Measurements from ENCODE around the gene KSR2.

Gene KSR2

GRCh38 chr12:117533687-117534086, 435.1 kb downstream of the KSR2 start:
- no peak for DNase-seq (ENCODE audit: low read depth in 2 of 2)

DNA sequence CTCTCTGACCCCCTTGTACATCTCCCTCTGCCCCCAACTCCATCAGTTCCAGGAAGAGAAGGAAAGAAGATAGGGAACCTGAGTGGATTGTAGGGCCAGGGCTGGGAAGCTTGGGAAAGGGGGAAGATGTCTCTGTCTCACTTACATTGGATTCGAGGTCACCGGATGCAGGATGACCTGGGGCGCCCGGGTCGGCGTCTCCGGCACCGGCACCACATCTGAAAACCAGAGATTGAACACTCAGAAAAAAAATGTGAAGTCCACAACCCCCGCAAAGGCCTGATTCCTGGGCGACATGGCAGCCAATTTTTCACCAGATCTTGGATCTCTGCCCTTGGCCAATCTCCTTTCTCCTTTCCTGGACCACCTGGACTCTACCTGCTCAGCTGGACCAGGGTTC, 438.0 kb downstream of the KSR2 start:
- DNase-seq (ENCODE audit: low read depth in 2 of 2): no peak

GRCh38 chr12:117528538-117528937, 440.3 kb downstream of the KSR2 start:
- DNase-seq (ENCODE audit: low read depth in 2 of 2): no peak

DNA sequence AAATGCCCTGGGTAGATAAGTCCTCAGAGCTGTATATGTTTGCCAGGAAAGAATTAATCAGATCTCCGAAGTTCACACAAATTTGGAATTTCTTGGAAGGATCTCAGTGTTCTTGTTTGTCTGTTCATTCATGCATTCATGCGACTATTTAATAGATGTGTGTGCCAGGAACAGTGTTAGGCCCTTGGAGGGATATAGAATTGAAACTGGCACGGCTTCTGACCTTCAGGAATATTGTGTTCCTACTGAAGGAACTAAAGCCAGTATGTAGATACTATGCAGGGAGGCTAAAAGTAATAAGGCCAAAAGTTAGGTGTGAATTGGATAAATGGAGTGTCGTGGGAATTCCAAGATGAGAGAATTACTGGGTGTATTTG, 441.3 kb downstream of the KSR2 start:
- DNase-seq (ENCODE audit: low read depth in 2 of 2): no peak

DNA sequence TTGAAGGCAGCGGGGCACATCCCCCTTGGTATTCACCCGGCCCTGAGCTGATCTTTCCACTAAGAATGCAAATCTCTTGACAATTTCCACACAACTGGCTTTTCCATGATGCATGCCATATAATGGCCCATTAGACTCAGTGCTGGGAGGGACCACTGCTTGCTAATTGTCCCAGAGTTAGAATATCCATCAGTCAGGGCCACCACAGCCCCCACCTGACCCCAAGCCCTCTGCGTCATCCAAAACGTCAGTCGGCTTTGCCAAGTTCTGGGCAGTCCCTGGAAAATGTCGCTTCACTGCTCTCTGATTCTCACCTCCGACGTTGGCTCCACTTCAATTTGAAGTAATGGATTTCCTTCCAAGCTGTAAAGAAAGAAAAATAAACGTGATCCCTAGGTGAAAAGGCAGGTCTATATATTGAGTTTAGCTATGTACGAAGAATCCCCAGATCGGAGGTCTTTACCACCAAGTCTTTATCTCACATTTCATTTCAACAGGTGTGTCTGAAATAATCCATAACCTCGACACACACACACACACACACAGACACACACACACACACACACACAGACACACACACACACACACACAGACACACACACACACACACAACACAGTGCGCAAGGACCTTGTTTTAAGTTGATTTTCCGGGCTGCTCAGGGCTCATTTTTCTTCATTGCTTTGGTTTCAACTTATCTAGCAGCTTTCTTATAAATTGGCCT, 441.9 kb downstream of the KSR2 start:
- DNase-seq (ENCODE audit: low read depth in 2 of 2): no peak

DNA sequence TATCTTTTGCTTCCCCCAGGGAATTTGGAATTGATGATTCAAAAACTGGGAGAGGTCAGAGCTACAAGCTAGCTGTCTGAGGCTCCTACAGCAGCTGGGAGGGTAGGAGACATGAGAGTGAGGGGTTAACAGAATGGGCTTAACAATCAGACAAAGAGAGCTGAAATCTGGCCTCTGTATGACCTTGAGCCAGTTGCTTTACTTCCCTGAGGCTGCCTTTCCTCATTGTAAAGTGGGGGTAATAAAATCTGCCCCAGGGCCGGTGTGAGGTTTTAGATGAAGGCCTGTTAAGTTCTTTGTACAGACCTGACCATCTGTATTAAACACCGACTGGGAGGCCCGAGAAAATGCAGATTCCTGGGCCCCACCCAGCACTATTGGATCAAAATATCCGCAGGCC, 443.0 kb downstream of the KSR2 start:
- DNase-seq (ENCODE audit: low read depth in 2 of 2): no peak

DNA sequence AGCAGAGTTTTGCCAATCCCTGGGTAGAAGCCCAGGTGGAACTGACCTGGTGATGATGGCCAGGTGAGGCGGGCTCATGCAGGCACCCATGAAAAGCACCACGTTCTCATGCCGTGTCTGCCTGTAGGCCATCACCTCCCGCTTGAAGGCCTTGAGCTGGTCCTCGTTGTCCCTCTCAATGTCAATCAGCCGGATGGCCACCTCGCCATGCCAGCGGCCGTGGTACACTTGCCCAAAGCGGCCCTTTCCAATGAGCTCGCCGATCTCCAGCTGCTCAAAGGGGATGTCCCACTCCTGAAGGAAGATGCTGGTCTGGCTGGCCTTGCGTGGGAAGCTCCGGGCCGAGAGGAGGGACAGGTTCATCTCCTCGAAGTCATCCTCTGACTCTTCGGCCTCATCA, 444.0 kb downstream of the KSR2 start:
- DNase-seq (ENCODE audit: low read depth in 2 of 2): no peak

DNA sequence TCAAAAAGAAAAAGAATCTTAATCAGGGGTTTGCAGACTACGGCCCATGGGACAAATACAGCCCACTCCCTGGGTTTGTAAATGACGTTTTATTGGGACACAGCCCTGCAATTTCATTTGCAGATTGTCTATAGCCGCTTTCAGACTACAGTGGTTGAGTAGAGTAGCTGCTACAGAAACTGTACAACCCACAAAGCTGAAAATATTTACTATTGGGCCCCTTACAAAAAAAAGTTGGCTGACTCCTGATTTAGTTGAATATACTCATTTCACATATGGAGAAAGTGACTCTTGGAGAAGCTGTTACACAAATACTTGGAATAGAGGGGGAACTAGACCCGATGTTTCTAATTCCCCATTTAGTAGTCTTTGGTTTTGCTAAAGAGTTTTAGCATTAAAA, 444.8 kb downstream of the KSR2 start:
- no peak for DNase-seq (ENCODE audit: low read depth in 2 of 2)

DNA sequence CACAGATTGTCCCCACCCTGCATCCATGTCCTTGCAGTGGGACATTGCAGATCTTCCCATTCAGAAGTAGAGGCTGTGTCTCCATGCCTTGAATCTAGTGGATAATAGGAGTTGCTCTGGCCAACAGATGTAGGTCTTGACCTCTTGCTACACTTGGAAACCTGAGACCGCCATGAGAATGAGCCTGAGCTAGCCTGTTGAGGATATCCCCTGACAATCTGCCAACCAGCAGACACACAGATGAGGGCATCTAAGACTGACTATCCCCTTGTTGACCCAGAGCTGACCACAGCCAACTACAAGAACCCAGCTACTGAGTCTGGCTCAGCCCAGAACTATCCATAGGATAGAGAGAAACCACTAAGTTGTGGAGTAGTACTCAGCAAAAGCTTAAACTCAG, 446.2 kb downstream of the KSR2 start:
- no peak for DNase-seq (ENCODE audit: low read depth in 2 of 2)

DNA sequence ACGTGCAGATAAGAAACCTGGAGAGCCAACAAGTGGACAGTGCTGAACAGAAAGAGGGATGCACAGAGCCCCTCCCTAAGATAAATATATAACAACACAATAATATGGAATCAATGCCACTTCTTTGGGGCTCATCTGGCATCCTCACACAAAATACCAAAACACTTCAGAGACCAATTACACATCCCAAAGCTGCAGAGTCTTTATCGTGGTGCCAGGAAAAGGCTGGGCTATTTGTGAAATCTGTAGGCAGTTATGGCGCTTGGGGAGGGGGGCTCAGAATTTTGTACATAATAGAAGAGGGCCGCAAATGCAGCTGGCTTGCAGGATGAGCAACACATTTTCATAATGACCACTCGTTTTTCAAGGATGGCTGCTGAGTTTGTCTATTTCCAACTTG, 446.9 kb downstream of the KSR2 start:
- DNase-seq (ENCODE audit: low read depth in 2 of 2): no peak

- no peak for DNase-seq (ENCODE audit: low read depth in 2 of 2)
Observed at GRCh38 chr12:117521346-117521745, 447.4 kb downstream of the KSR2 start.

- DNase-seq (ENCODE audit: low read depth in 2 of 2): no peak
Observed at GRCh38 chr12:117518594-117519270, 450.1 kb downstream of the KSR2 start.

GRCh38 chr12:117517219-117517739, 451.5 kb downstream of the KSR2 start:
- no peak for DNase-seq (ENCODE audit: low read depth in 2 of 2)

DNA sequence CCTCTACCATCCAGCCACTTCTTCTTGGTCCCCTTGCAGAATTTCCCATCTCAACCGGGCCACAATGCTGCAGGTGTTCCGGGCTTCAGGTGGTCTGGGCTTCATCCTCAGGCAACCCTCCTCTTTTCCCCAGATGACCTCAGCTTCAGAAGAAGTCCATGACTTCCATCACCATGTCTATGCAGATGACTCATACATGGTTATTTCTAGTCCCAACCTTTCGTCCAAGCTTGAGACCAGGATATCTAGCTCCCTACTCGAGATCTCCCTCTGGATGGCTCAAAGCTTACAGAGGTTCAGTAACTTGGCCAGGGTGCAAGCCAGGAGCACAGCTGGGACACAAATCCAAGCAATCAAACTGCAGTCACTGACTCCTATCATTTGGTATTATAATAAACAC, 452.8 kb downstream of the KSR2 start:
- DNase-seq (ENCODE audit: low read depth in 2 of 2): no peak

DNA sequence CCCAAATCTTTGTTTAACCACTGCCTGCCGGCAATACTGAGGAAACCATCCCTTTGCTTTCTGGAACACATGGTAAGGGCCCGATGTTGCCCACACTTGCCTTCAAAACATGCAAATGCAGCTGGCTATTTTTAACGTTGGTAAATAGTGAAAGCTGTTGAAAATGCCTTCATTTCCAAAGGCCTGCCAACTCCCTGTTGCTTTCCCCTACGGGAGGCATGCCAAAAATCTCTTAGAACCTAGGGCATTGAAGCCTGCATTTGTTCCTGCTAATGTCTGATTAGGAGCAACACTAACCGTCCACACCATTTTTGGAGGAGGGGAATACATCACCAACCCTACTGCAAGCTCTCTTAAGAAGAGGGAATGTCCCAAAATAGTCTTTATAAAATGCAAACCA, 454.8 kb downstream of the KSR2 start:
- DNase-seq (ENCODE audit: low read depth in 2 of 2): no peak

DNA sequence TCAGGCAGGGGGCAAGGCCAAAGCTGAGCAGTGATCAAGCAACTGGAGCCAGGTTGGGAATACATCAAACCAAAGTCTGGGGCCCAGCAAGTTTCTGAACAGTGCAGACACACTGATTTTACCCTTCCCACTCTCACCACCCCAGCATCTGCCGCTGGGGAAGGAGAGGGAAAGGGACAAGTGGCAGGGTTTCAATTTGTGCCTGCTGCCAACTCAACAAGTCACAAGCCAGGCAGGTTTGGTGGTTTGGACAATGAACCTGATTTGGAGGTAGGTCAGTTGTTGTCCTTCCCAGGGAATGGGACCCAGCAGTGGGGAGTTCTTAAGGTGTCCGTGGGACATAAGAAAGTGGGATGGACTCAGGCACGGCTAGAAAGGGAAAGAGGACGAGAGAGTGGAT, 455.4 kb downstream of the KSR2 start:
- no peak for DNase-seq (ENCODE audit: low read depth in 2 of 2)

GRCh38 chr12:117508468-117508867, 460.3 kb downstream of the KSR2 start:
- DNase-seq (ENCODE audit: low read depth in 2 of 2): no peak

- no peak for DNase-seq (ENCODE audit: low read depth in 2 of 2)
Observed at GRCh38 chr12:117507548-117507947, 461.2 kb downstream of the KSR2 start.

DNA sequence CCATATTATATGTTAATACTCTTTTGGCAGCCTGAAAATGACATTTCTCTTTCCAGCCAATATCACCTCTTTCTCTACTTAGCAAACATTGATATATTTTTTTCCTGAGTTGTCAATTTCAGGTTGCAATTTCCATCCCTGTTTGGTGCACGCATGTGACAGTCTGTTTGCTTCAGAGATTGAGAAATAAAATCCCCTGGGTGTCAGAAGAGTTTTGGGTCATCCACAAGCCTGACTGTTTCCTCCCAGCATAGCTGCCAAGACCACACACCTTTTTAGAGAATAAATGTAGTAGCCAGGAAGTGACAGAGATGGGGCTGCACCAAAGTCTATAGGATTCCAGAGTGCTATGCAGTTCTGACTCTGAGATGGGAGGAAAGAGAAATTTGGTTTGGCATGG, 462.5 kb downstream of the KSR2 start:
- DNase-seq (ENCODE audit: low read depth in 2 of 2): no peak

DNA sequence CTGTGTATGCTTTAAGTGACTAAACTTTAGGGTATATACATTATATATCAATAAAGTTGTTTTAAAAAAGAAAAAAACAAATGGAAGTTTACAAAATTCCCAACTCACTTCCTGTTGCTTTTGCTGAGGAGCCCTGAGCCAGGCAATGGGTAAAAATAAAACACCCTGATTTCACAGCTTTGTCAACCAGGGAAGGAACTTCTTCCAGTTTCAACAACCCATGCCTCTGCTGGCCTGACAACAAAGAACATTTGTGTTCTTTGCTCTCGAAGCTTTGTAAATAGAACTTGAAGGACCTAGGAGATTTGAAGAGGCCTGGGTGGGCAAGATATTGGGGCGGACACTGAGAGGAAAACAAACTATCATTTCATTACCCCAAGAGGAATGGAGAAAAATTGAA, 466.2 kb downstream of the KSR2 start:
- no peak for DNase-seq (ENCODE audit: low read depth in 2 of 2)

DNA sequence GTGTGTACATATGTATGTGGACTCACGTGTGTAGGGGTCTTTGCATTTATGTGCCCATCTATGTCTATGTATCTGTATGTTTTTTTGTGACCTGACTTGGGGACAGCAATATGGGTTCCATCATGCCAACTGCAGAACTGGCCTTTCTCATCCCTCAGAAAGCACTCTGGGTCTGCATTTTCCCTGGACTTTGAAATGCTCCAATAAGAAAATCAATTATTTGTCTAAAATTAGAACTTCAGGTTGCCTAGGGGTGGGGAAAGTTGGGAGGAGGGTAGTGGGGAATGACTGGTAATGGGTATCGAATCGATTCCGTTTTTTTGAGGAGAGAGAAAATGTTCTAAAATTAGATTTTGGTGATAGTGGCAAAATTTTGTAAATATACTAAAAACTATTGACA, 466.6 kb downstream of the KSR2 start:
- no peak for DNase-seq (ENCODE audit: low read depth in 2 of 2)

DNA sequence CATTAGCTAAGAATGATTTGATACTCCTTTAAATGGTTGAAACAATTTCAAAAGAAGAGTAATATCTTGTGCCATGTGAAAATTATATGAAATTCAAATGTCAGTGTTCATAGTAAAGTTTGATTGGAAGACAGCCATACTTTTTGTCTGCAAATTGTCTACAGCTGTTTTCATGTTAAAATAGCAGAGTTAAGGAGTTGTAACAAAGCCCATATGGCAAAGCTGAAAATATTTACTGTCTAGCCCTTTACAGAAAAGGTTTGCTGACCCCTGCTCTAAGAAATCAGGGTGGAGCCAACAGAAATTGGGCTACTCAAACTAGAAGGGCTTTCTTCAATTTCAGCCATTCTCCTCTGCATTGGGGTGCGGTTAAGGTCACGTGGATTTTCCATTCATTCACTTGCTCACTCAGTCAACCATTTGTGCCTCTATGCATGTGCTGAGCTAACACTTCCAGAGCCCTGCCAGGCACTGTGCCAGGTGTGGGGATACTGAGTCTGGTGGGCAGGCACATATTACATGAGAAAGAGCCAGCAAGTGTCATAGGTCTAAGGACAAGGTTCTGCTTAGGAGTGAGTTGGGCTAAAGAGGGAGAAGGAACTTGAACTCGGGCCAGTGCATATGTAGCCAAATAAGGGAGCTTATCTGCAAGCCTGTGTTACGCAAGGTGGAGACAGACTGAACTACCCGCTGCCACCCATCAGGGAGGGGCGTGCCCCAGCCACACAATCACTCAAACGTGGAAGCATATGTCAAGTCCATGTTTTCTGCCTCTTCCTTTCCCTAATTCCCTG, 467.5 kb downstream of the KSR2 start:
- no peak for DNase-seq (ENCODE audit: low read depth in 2 of 2)
